Activated T-cell treated with anti-CD3 and anti-CD28 coated beads, Interleukin-2, amount 50 U/mL, for 72 hours (primary cell): Measurements from ENCODE around the gene VIM. TPM values are rescaled to one million over a fixed set of nuclear protein-coding genes. Genes with fewer than 3 reads are reported as not detected.

ENCODE experiments used
- ATAC-seq, 2 donors: fragments of 150-1000 bp; cut with Tn5 transposase; replicated peaks in 1 of 2; 2 replicates each; pipeline ENCODE4 v1.10.0; 2021; ENCODE audit warnings: moderate library complexity in 2 of 2, mild to moderate bottlenecking in 1 of 2
- DNase-seq, 2 donors: peaks; one replicate each; pipeline ENCODE4 v3.0.0; 2021 to 2022; ENCODE audit warnings: mixed read lengths in 1 of 2
- H3K27ac Mint-ChIP-seq: one replicate; pipeline ENCODE4 v1.8.0; 2022; ENCODE audit warnings: mild to moderate bottlenecking, moderate library complexity, mixed read lengths
- H3K27me3 Mint-ChIP-seq: one replicate; pipeline ENCODE4 v1.8.0; 2022; ENCODE audit warnings: low read depth, mixed read lengths
- H3K36me3 Mint-ChIP-seq, 2 donors: one replicate each; pipeline ENCODE4 v1.8.0; 2022; ENCODE audit warnings: mixed read lengths in 2 of 2, mild to moderate bottlenecking in 1 of 2; ENCODE audit not compliant: insufficient read depth in 2 of 2
- H3K4me1 Mint-ChIP-seq: one replicate; pipeline ENCODE4 v1.8.0; 2022; ENCODE audit warnings: low read depth, mixed read lengths
- H3K4me3 Mint-ChIP-seq, 2 donors: one replicate each; pipeline ENCODE4 v1.8.0; 2022; ENCODE audit warnings: mild to moderate bottlenecking in 2 of 2, mixed read lengths in 2 of 2, moderate library complexity in 2 of 2
- H3K9me3 Mint-ChIP-seq, 2 donors: one replicate each; pipeline ENCODE4 v1.8.0; 2022; ENCODE audit warnings: mixed read lengths in 2 of 2
- total RNA-seq, 2 donors: library from RNA; stranded (reverse); gene quantifications; one replicate each; pipeline ENCODE4 v1.2.3, GENCODE V29; 2022

Gene VIM
- total RNA-seq, 2 donors from 2014 or later, result 211 to 545 TPM

- Mint-ChIP-seq H3K4me3 (peak overlapping the region; percentile 91 to 97), H3K9me3 (no peaks in the 10 kb centered on the region), H3K36me3 (peaks cover 2 to 7% of the 10 kb centered on the region in 2 donors), H3K27me3 (peaks cover 36% of the 10 kb centered on the region), H3K27ac (peak overlapping the region; percentile 95), H3K4me1 (peaks cover 47% of the 10 kb centered on the region)
- DNase-seq (peak; percentile 33 to 41), ATAC-seq (peak; percentile 38 to 41)
Observed at GRCh38 chr10:17227367-17228090, 512 bp upstream of the VIM start.

- DNase-seq (peak; percentile 71 to 83), ATAC-seq (peak; percentile 25 to 37)
- H3K9me3 Mint-ChIP-seq, result no peaks in the 10 kb centered on the region
- peaks cover 25% of the 10 kb centered on the region for H3K27me3 Mint-ChIP-seq
- H3K4me3 Mint-ChIP-seq, result peak overlapping the region; percentile 91 to 97
- H3K36me3 Mint-ChIP-seq, result peaks cover 3 to 11% of the 10 kb centered on the region in 2 donors
- H3K27ac Mint-ChIP-seq, result peak overlapping the region; percentile 95
- peaks cover 50% of the 10 kb centered on the region for H3K4me1 Mint-ChIP-seq
Observed at GRCh38 chr10:17229016-17229716, 1.1 kb downstream of the VIM start.

GRCh38 chr10:17229717-17229966 lies 1.6 kb downstream of the VIM start:
- Mint-ChIP-seq H3K36me3 (peaks cover 8 to 13% of the 10 kb centered on the region in 2 donors), H3K27me3 (peaks cover 25% of the 10 kb centered on the region), H3K9me3 (no peaks in the 10 kb centered on the region), H3K27ac (peak overlapping the region; percentile 46), H3K4me1 (peaks cover 54% of the 10 kb centered on the region), H3K4me3 (peak overlapping the region; percentile 91 to 97)
- DNase-seq, result no peak
- ATAC-seq, result peak in 1 of 2 donors; percentile 10

- ATAC-seq (peak; percentile 51 to 56), DNase-seq (peak; percentile 89 to 91)
- H3K9me3 Mint-ChIP-seq, result no peaks in the 10 kb centered on the region
- H3K27me3 Mint-ChIP-seq, result peaks cover 22% of the 10 kb centered on the region
- H3K36me3 Mint-ChIP-seq, result peaks cover 13 to 16% of the 10 kb centered on the region in 2 donors
- H3K4me1 Mint-ChIP-seq, result peaks cover 59% of the 10 kb centered on the region
- H3K4me3 Mint-ChIP-seq, result peak overlapping the region; percentile 91 to 97
- H3K27ac Mint-ChIP-seq, result peak overlapping the region; percentile 76
Observed at GRCh38 chr10:17229967-17230682, 2.1 kb downstream of the VIM start.

- Mint-ChIP-seq H3K4me3 (peak overlapping the region; percentile 91 to 97), H3K36me3 (peaks cover 21 to 22% of the 10 kb centered on the region in 2 donors), H3K4me1 (peaks cover 55% of the 10 kb centered on the region), H3K27ac (peak overlapping the region; percentile 76), H3K27me3 (peaks cover 6% of the 10 kb centered on the region), H3K9me3 (no peaks in the 10 kb centered on the region)
- DNase-seq (no peak), ATAC-seq (no peak)
Observed at GRCh38 chr10:17231788-17232187, 3.7 kb downstream of the VIM start.

- ATAC-seq (no peak), DNase-seq (peak in 1 of 2 donors; percentile 31)
- Mint-ChIP-seq H3K36me3 (peaks cover 21 to 22% of the 10 kb centered on the region in 2 donors), H3K4me3 (peak overlapping the region; percentile 16 to 91), H3K9me3 (no peaks in the 10 kb centered on the region), H3K27me3 (no peaks in the 10 kb centered on the region), H3K27ac (no peak overlapping the region), H3K4me1 (peaks cover 49% of the 10 kb centered on the region)
Observed at GRCh38 chr10:17232276-17232960, 4.4 kb downstream of the VIM start.

- no peak for ATAC-seq
- DNase-seq, result no peak
- Mint-ChIP-seq H3K9me3 (no peaks in the 10 kb centered on the region), H3K27me3 (no peaks in the 10 kb centered on the region), H3K27ac (no peak overlapping the region), H3K4me1 (peaks cover 42% of the 10 kb centered on the region), H3K36me3 (peaks cover 21 to 22% of the 10 kb centered on the region in 2 donors), H3K4me3 (no peak overlapping the region)
Observed at GRCh38 chr10:17233286-17233991, 5.4 kb downstream of the VIM start.

GRCh38 chr10:17234431-17234945 lies 6.4 kb downstream of the VIM start:
- H3K27ac Mint-ChIP-seq, result peak overlapping the region; percentile 11
- H3K4me1 Mint-ChIP-seq, result peaks cover 42% of the 10 kb centered on the region
- no peak for ATAC-seq
- H3K9me3 Mint-ChIP-seq, result no peaks in the 10 kb centered on the region
- peak overlapping the region; percentile 14 to 19 for H3K4me3 Mint-ChIP-seq
- H3K27me3 Mint-ChIP-seq, result no peaks in the 10 kb centered on the region
- no peak for DNase-seq
- H3K36me3 Mint-ChIP-seq, result peaks cover 21 to 22% of the 10 kb centered on the region in 2 donors

- no peak for DNase-seq
- H3K4me1 Mint-ChIP-seq, result peaks cover 42% of the 10 kb centered on the region
- no peak for ATAC-seq
- H3K27ac Mint-ChIP-seq, result peak overlapping the region; percentile 61
- no peak overlapping the region for H3K4me3 Mint-ChIP-seq
- H3K27me3 Mint-ChIP-seq, result no peaks in the 10 kb centered on the region
- H3K36me3 Mint-ChIP-seq, result peaks cover 21 to 22% of the 10 kb centered on the region in 2 donors
- H3K9me3 Mint-ChIP-seq, result no peaks in the 10 kb centered on the region
Observed at GRCh38 chr10:17235136-17235535, 7.1 kb downstream of the VIM start.

- Mint-ChIP-seq H3K27me3 (no peaks in the 10 kb centered on the region), H3K9me3 (no peaks in the 10 kb centered on the region), H3K27ac (peak overlapping the region; percentile 68), H3K4me3 (no peak overlapping the region), H3K36me3 (peaks cover 19 to 20% of the 10 kb centered on the region in 2 donors), H3K4me1 (peaks cover 29% of the 10 kb centered on the region)
- DNase-seq, result no peak
- no peak for ATAC-seq
Observed at GRCh38 chr10:17236468-17237148, 8.6 kb downstream of the VIM start.

GRCh38 chr10:17237149-17237527 lies 9.1 kb downstream of the VIM start:
- no peaks in the 10 kb centered on the region for H3K27me3 Mint-ChIP-seq
- H3K36me3 Mint-ChIP-seq, result peaks cover 18 to 19% of the 10 kb centered on the region in 2 donors
- H3K9me3 Mint-ChIP-seq, result no peaks in the 10 kb centered on the region
- H3K4me1 Mint-ChIP-seq, result peaks cover 24% of the 10 kb centered on the region
- H3K4me3 Mint-ChIP-seq, result no peak overlapping the region
- no peak overlapping the region for H3K27ac Mint-ChIP-seq
- ATAC-seq (no peak), DNase-seq (no peak)
